HG02852 (cell line): ENCODE results near the gene FNIP2.
"Not testable (repeated sequence)": the region's sequence is repeated elsewhere in the genome, so short reads cannot be mapped to it uniquely, and the experiment has no call there.

ENCODE experiments used
- ATAC-seq: cut with Tn5 transposase; IDR thresholded peaks from one replicate; pipeline ENCODE4 v1.9.1; 2021; ENCODE audit warnings: mild to moderate bottlenecking, moderate library complexity; ENCODE audit not compliant: unreplicated experiment

FNIP2 gene

GRCh38 chr4:158903079-158903456, 134.2 kb downstream of the FNIP2 start:
- ATAC-seq: no peak

GRCh38 chr4:158903472-158904043, 134.7 kb downstream of the FNIP2 start:
- no peak for ATAC-seq

GRCh38 chr4:158904815-158905214, 136.0 kb downstream of the FNIP2 start:
- no peak for ATAC-seq

- peak; percentile 70 for ATAC-seq
These were observed 137.2 kb downstream of the FNIP2 start for GRCh38 chr4:158906073-158906472.

- ATAC-seq: no peak
These were observed 143.6 kb downstream of the FNIP2 start for GRCh38 chr4:158912390-158912789.

- ATAC-seq: no peak
These were observed 144.0 kb downstream of the FNIP2 start for GRCh38 chr4:158912806-158913205.

GRCh38 chr4:158913766-158914165, 144.9 kb downstream of the FNIP2 start:
- no peak for ATAC-seq

GRCh38 chr4:158914218-158914617, 145.4 kb downstream of the FNIP2 start:
- ATAC-seq: no peak

GRCh38 chr4:158915683-158916241, 146.9 kb downstream of the FNIP2 start:
- ATAC-seq: no peak

GRCh38 chr4:158920452-158920996, 151.7 kb downstream of the FNIP2 start:
- not testable (repeated sequence) for ATAC-seq

- ATAC-seq: not testable (repeated sequence)
These were observed 158.9 kb downstream of the FNIP2 start for GRCh38 chr4:158927774-158928173.

- ATAC-seq: no peak
These were observed 161.3 kb downstream of the FNIP2 start for GRCh38 chr4:158929939-158930638.

GRCh38 chr4:158930639-158930972, 161.8 kb downstream of the FNIP2 start:
- no peak for ATAC-seq

- ATAC-seq: no peak
These were observed 164.4 kb downstream of the FNIP2 start for GRCh38 chr4:158933236-158933635.

- ATAC-seq: no peak
These were observed 166.3 kb downstream of the FNIP2 start for GRCh38 chr4:158934996-158935669.

- no peak for ATAC-seq
These were observed 167.4 kb downstream of the FNIP2 start for GRCh38 chr4:158936238-158936637.

- no peak for ATAC-seq
These were observed 169.6 kb downstream of the FNIP2 start for GRCh38 chr4:158938220-158939044.

GRCh38 chr4:158940271-158940670, 171.4 kb downstream of the FNIP2 start:
- no peak for ATAC-seq

GRCh38 chr4:158941321-158941720, 172.5 kb downstream of the FNIP2 start:
- no peak for ATAC-seq

- ATAC-seq: no peak
These were observed 173.1 kb downstream of the FNIP2 start for GRCh38 chr4:158941895-158942294.
